Uterus (tissue), 2 donors: Measurements from ENCODE around the gene EMC1.

ENCODE experiments used
- CTCF ChIP-seq, 4 experiments: fragments of 200-600 bp in 2 of 4; fragments of 450-650 bp in 2 of 4; sonication (generic) in 2 of 4; IDR thresholded peaks; one replicate each; pipeline ENCODE4 v1.5.1; 2016 to 2019; ENCODE audit warnings: antibody characterized with exemption in 4 of 4, mild to moderate bottlenecking in 2 of 4, moderate library complexity in 1 of 4
- POLR2A ChIP-seq, 2 donors: fragments of 450-650 bp; IDR thresholded peaks; one replicate each; pipeline ENCODE4 v1.6.1; 2016; ENCODE audit warnings: antibody characterized with exemption in 2 of 2, mild to moderate bottlenecking in 1 of 2, moderate library complexity in 1 of 2

DNA sequence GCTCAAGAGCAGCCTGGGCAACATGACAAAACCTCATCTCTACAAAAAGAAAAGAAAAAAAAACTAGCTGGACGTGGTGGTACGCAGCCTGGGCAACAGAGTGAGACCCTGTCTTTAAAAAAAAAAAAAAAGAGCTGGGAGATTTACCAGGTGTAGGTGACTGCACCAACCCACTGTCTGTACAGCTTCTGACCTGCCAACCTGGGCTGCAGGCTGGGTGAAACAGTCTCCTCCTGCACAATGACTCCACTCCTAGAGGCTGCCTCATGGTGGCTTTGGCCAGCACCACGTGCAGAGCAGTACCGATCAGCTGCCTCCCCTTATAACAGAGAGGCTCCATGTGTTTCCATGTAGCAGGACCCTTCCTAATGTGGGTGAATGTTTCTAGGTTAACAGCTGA is 4.0 kb upstream of the EMC1 start:
- TF ChIP-seq POLR2A (IDR thresholded peaks at IDR 0.05), result no peak
- no peak for TF ChIP-seq CTCF (IDR thresholded peaks at IDR 0.05)
